ENCODE results near the gene HTR3E. TPM values are rescaled to one million over a fixed set of nuclear protein-coding genes. Genes with fewer than 3 reads are reported as not detected.
"Not testable (repeated sequence)": the region's sequence is repeated elsewhere in the genome, so short reads cannot be mapped to it uniquely, and the experiment has no call there.

HTR3E gene
- not detected for total RNA-seq

GRCh38 chr3:184096811-184097383, at the start of gene HTR3E:
Gene HTR3E (plus strand): TSS chr3:184097064. CDS start chr3:184097530, 466 bp downstream.
- intact Hi-C loops (cut with micrococcal nuclease) = no loop called here
- H3K27me3 Mint-ChIP-seq (ENCODE audit: low read depth) = peaks cover 3% of the 10 kb centered on the region
- CTCF ChIA-PET = no interaction called here
- peaks cover 8% of the 10 kb centered on the region for H3K9me3 Mint-ChIP-seq
- DNase-seq = no peak
- no peaks in the 10 kb centered on the region for H3K36me3 Mint-ChIP-seq (ENCODE audit: low read depth)
- H3K4me1 Mint-ChIP-seq (ENCODE audit: low read depth) = no peaks in the 10 kb centered on the region
- H3K4me3 Mint-ChIP-seq = no peak within 1 kb of the TSS
- no peak within 1 kb of the TSS for H3K27ac Mint-ChIP-seq

- Mint-ChIP-seq H3K4me1 (ENCODE audit: low read depth) (no peaks in the 10 kb centered on the region), H3K36me3 (ENCODE audit: low read depth) (no peaks in the 10 kb centered on the region), H3K27ac (no peak overlapping the region), H3K4me3 (no peak overlapping the region), H3K27me3 (ENCODE audit: low read depth) (peaks cover 2% of the 10 kb centered on the region), H3K9me3 (no peaks in the 10 kb centered on the region)
- intact Hi-C loops (cut with micrococcal nuclease) = no loop called here
- no peak for DNase-seq
- CTCF ChIA-PET = interaction anchor here (1.4 kb wide), 1 partner anchor 11 kb away, joined by 4 read pairs; no protein-coding TSS in a partner anchor
Observed at GRCh38 chr3:184050217-184050847, 46.5 kb upstream of the HTR3E start.

- no peak for DNase-seq
- Mint-ChIP-seq H3K27me3 (ENCODE audit: low read depth) (peaks cover 2% of the 10 kb centered on the region), H3K9me3 (no peaks in the 10 kb centered on the region), H3K36me3 (ENCODE audit: low read depth) (no peaks in the 10 kb centered on the region), H3K27ac (no peak within 1 kb of the TSS), H3K4me3 (no peak within 1 kb of the TSS), H3K4me1 (ENCODE audit: low read depth) (no peaks in the 10 kb centered on the region)
- CTCF ChIA-PET = interaction anchor here (0.8 kb wide), 1 partner anchor 36 kb away, joined by 3 read pairs; no protein-coding TSS in a partner anchor
- intact Hi-C loops (cut with micrococcal nuclease) = no loop called here
Observed at GRCh38 chr3:184052767-184053166, 44.1 kb upstream of the HTR3E start, which contains the start of gene HTR3C. Gene HTR3C (plus strand): TSS chr3:184053047. CDS start chr3:184053081, 34 bp downstream.

- Mint-ChIP-seq H3K36me3 (ENCODE audit: low read depth) (no peaks in the 10 kb centered on the region), H3K4me1 (ENCODE audit: low read depth) (no peaks in the 10 kb centered on the region), H3K27me3 (ENCODE audit: low read depth) (no peaks in the 10 kb centered on the region), H3K4me3 (no peak overlapping the region), H3K27ac (no peak overlapping the region), H3K9me3 (no peaks in the 10 kb centered on the region)
- CTCF ChIA-PET = interaction anchor here (0.8 kb wide), 1 partner anchor 9 kb away, joined by 3 read pairs; no protein-coding TSS in a partner anchor
- intact Hi-C loops (cut with micrococcal nuclease) = no loop called here
- DNase-seq = no peak
Observed at GRCh38 chr3:184058029-184058428, 38.8 kb upstream of the HTR3E start.

- CTCF ChIA-PET = no interaction called here
- Mint-ChIP-seq H3K36me3 (ENCODE audit: low read depth) (no peaks in the 10 kb centered on the region), H3K27ac (no peak overlapping the region)
Observed at GRCh38 chr3:184059424-184059823, 37.4 kb upstream of the HTR3E start.

GRCh38 chr3:184062637-184063036, 34.2 kb upstream of the HTR3E start:
- CTCF ChIA-PET = interaction anchor here (0.6 kb wide), 1 partner anchor 48 kb away, joined by 3 read pairs; no protein-coding TSS in a partner anchor
- H3K27ac Mint-ChIP-seq = no peak overlapping the region
- H3K9me3 Mint-ChIP-seq = no peaks in the 10 kb centered on the region
- no peaks in the 10 kb centered on the region for H3K36me3 Mint-ChIP-seq (ENCODE audit: low read depth)
- intact Hi-C loops (cut with micrococcal nuclease) = no loop called here
- no peaks in the 10 kb centered on the region for H3K27me3 Mint-ChIP-seq (ENCODE audit: low read depth)
- H3K4me1 Mint-ChIP-seq (ENCODE audit: low read depth) = no peaks in the 10 kb centered on the region
- H3K4me3 Mint-ChIP-seq = no peak overlapping the region
- DNase-seq = no peak

More at GRCh38 chr3:184059424-184059823, 37.4 kb upstream of the HTR3E start:
- Mint-ChIP-seq H3K9me3 (no peaks in the 10 kb centered on the region), H3K4me3 (no peak overlapping the region), H3K4me1 (ENCODE audit: low read depth) (no peaks in the 10 kb centered on the region), H3K27me3 (ENCODE audit: low read depth) (no peaks in the 10 kb centered on the region)
- no peak for DNase-seq
- intact Hi-C loops (cut with micrococcal nuclease) = no loop called here

GRCh38 chr3:184066211-184066610, 30.7 kb upstream of the HTR3E start:
- intact Hi-C loops (cut with micrococcal nuclease) = no loop called here
- no peaks in the 10 kb centered on the region for H3K36me3 Mint-ChIP-seq (ENCODE audit: low read depth)
- H3K27ac Mint-ChIP-seq = no peak overlapping the region
- no peak for DNase-seq
- H3K4me3 Mint-ChIP-seq = no peak overlapping the region
- CTCF ChIA-PET = no interaction called here
- no peaks in the 10 kb centered on the region for H3K4me1 Mint-ChIP-seq (ENCODE audit: low read depth)
- H3K9me3 Mint-ChIP-seq = peaks cover 6% of the 10 kb centered on the region
- peaks cover 4% of the 10 kb centered on the region for H3K27me3 Mint-ChIP-seq (ENCODE audit: low read depth)

GRCh38 chr3:184067573-184068055, 29.2 kb upstream of the HTR3E start:
- intact Hi-C loops (cut with micrococcal nuclease) = no loop called here
- CTCF ChIA-PET = interaction anchor here (0.6 to 1.1 kb wide), 3 partner anchors 10 to 165 kb away, joined by 3 to 4 read pairs (median 3); no protein-coding TSS in a partner anchor
- Mint-ChIP-seq H3K27ac (no peak overlapping the region), H3K27me3 (ENCODE audit: low read depth) (peaks cover 4% of the 10 kb centered on the region), H3K4me3 (no peak overlapping the region), H3K4me1 (ENCODE audit: low read depth) (no peaks in the 10 kb centered on the region), H3K36me3 (ENCODE audit: low read depth) (no peaks in the 10 kb centered on the region), H3K9me3 (peaks cover 6% of the 10 kb centered on the region)
- DNase-seq = no peak

GRCh38 chr3:184068344-184068743, 28.5 kb upstream of the HTR3E start:
- peaks cover 6% of the 10 kb centered on the region for H3K9me3 Mint-ChIP-seq
- no peak overlapping the region for H3K4me3 Mint-ChIP-seq
- H3K36me3 Mint-ChIP-seq (ENCODE audit: low read depth) = no peaks in the 10 kb centered on the region
- no peak overlapping the region for H3K27ac Mint-ChIP-seq
- peaks cover 4% of the 10 kb centered on the region for H3K27me3 Mint-ChIP-seq (ENCODE audit: low read depth)
- CTCF ChIA-PET = interaction anchor here (0.6 to 0.9 kb wide), 2 partner anchors 18 to 166 kb away, joined by 3 read pairs; no protein-coding TSS in a partner anchor
- no peak for DNase-seq
- no peaks in the 10 kb centered on the region for H3K4me1 Mint-ChIP-seq (ENCODE audit: low read depth)
- intact Hi-C loops (cut with micrococcal nuclease) = no loop called here

GRCh38 chr3:184071142-184071541, 25.7 kb upstream of the HTR3E start:
- DNase-seq; H3K27me3 Mint-ChIP-seq (ENCODE audit: low read depth); H3K27ac Mint-ChIP-seq; H3K36me3 Mint-ChIP-seq (ENCODE audit: low read depth); H3K9me3 Mint-ChIP-seq; CTCF ChIA-PET; H3K4me1 Mint-ChIP-seq (ENCODE audit: low read depth); H3K4me3 Mint-ChIP-seq; intact Hi-C loops (cut with micrococcal nuclease): not testable (repeated sequence)

- intact Hi-C loops (cut with micrococcal nuclease) = no loop called here
- H3K9me3 Mint-ChIP-seq = peaks cover 6% of the 10 kb centered on the region
- DNase-seq = no peak
- no peaks in the 10 kb centered on the region for H3K36me3 Mint-ChIP-seq (ENCODE audit: low read depth)
- H3K27me3 Mint-ChIP-seq (ENCODE audit: low read depth) = peaks cover 4% of the 10 kb centered on the region
- CTCF ChIA-PET = no interaction called here
- no peaks in the 10 kb centered on the region for H3K4me1 Mint-ChIP-seq (ENCODE audit: low read depth)
- no peak overlapping the region for H3K4me3 Mint-ChIP-seq
- H3K27ac Mint-ChIP-seq = no peak overlapping the region
Observed at GRCh38 chr3:184073621-184074020, 23.2 kb upstream of the HTR3E start.

GRCh38 chr3:184075901-184076300, 21.0 kb upstream of the HTR3E start:
- Mint-ChIP-seq H3K36me3 (ENCODE audit: low read depth) (no peaks in the 10 kb centered on the region), H3K27me3 (ENCODE audit: low read depth) (no peaks in the 10 kb centered on the region), H3K4me1 (ENCODE audit: low read depth) (no peaks in the 10 kb centered on the region), H3K4me3 (no peak overlapping the region), H3K9me3 (peaks cover 3% of the 10 kb centered on the region), H3K27ac (no peak overlapping the region)
- CTCF ChIA-PET = no interaction called here
- intact Hi-C loops (cut with micrococcal nuclease) = no loop called here
- no peak for DNase-seq

- CTCF ChIA-PET = no interaction called here
- no peak overlapping the region for H3K27ac Mint-ChIP-seq
- H3K27me3 Mint-ChIP-seq (ENCODE audit: low read depth) = no peaks in the 10 kb centered on the region
- H3K9me3 Mint-ChIP-seq = no peaks in the 10 kb centered on the region
- H3K36me3 Mint-ChIP-seq (ENCODE audit: low read depth) = no peaks in the 10 kb centered on the region
- intact Hi-C loops (cut with micrococcal nuclease) = no loop called here
- no peaks in the 10 kb centered on the region for H3K4me1 Mint-ChIP-seq (ENCODE audit: low read depth)
- H3K4me3 Mint-ChIP-seq = no peak overlapping the region
- DNase-seq = no peak
Observed at GRCh38 chr3:184077881-184078280, 19.0 kb upstream of the HTR3E start.

Data from activated naive CD4-positive, alpha-beta T cell treated with anti-CD3 and anti-CD28 coated beads for 36 hours (primary cell).